HepG2 (cell line): ENCODE data around the gene FAM228B. TPM values are rescaled to one million over a fixed set of nuclear protein-coding genes. Genes with fewer than 3 reads are reported as not detected.

ENCODE experiments used
- ONECUT2 ChIP-seq: sonication (generic); formaldehyde crosslinking; IDR thresholded peaks from 2 replicates; pipeline ENCODE4 v1.4.0; 2020; ENCODE audit warnings: missing genetic modification reagents
- POLR2AphosphoS2 ChIP-seq: IDR thresholded peaks from 2 replicates; pipeline ENCODE4 v1.6.1; 2011; ENCODE audit warnings: low read depth, low read length, improper control_type of control experiment
- ZFP1 ChIP-seq: IDR thresholded peaks from 2 replicates; pipeline ENCODE4 v1.6.1; 2016
- ZNF232 ChIP-seq: sonication (generic); formaldehyde crosslinking; IDR thresholded peaks from 2 replicates; pipeline ENCODE4 v1.4.0; 2020; ENCODE audit warnings: missing genetic modification reagents, borderline replicate concordance
- polyA plus RNA-seq, 8 experiments: library from polyadenylated mRNA; depleted of rRNA in 3 of 8; stranded (reverse) in 7 of 8; unstranded in 1 of 8; fragments of >200 nt; fragmentation: Illumina TruSeq in 4 of 8; extraction: Trizol in 4 of 8; gene quantifications; 2 replicates each; pipeline versions ENCODE4 v1.2.1 to v1.2.3, GENCODE V29; 2011 to 2016; ENCODE audit warnings: low read depth in 4 of 8, missing spikeins in 1 of 8, mixed read lengths in 1 of 8; ENCODE audit not compliant: insufficient read depth in 1 of 8
- total RNA-seq, 5 experiments: library from RNA; depleted of rRNA; stranded (reverse); fragments of >200 nt; fragmentation: Illumina TruSeq; extraction: Trizol; gene quantifications; 2 replicates each; pipeline ENCODE4 v1.2.3, GENCODE V29; 2016; ENCODE audit warnings: low read depth in 1 of 5
- TF ChIP-seq, protein P1 (sequence below): sonication (generic); formaldehyde crosslinking; IDR thresholded peaks from 2 replicates; pipeline ENCODE4 v1.5.0; 2020; ENCODE audit warnings: missing genetic modification reagents
- TF ChIP-seq, protein P2 (sequence below): sonication (generic); formaldehyde crosslinking; IDR thresholded peaks from 2 replicates; pipeline ENCODE4 v1.5.0; 2020; ENCODE audit warnings: mild to moderate bottlenecking, missing genetic modification reagents
- TF ChIP-seq, protein P3 (sequence below): sonication (generic); formaldehyde crosslinking; IDR thresholded peaks from one replicate; pipeline ENCODE4 v1.5.1; 2020; ENCODE audit warnings: mild to moderate bottlenecking, missing genetic modification reagents; ENCODE audit errors: not compliant biosample characterization
- TF ChIP-seq, protein P4 (sequence below): sonication (generic); formaldehyde crosslinking; IDR thresholded peaks from 2 replicates; pipeline ENCODE4 v1.4.0; 2020; ENCODE audit warnings: mild to moderate bottlenecking, missing genetic modification reagents
- TF ChIP-seq, protein P5 (sequence below): sonication (generic); formaldehyde crosslinking; IDR thresholded peaks from 2 replicates; pipeline ENCODE4 v1.8.1; 2023; ENCODE audit warnings: mild to moderate bottlenecking, inconsistent platforms, moderate library complexity, missing genetic modification reagents, borderline replicate concordance

Gene FAM228B
- total and polyA plus RNA-seq, 2 of the 13 experiments (the other 11 are each of a cell fraction or from before 2014, with no cell fraction given) = 0.79 to 1.1 TPM

DNA sequence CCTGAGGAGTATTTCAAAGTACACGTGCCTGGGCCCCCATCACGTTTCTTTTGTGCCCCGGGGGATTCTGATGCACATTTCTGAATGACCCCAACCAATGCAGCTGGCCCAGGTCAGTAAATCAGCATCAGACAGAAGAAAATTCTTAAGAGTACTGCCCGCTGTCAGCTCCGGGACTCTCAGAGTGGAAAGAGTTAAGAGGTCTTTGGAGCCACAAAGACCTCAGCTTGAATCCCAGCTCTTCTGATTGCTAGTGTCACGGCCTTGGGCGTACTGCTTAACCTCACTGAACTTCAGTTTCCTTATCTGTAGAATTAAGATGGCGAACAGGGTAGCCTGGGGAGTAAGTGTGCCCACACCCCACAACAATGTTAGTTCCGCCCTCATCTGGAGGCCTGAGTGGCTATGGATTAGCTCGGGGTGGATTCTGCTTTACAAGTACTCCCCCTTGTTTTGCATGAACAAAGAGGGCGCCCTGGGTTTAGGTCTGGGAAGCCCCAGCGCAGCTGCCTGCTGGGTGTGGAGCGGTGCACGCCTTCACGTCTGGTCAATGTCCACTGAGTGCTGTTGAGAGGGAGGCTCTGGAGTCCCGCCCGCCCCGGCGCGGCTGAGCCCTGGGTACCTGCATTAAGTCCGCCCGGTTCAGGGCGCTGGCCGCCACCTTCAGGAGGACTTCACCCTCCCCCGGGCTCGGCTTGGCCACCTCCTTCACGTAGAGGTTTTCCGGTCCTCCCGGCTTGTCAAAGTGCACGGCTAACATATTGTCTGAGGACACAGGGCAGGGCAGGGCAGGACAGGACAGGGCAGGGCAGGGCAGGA, 39.5 kb upstream of the FAM228B start (continued):
- TF ChIP-seq, protein P1, sequence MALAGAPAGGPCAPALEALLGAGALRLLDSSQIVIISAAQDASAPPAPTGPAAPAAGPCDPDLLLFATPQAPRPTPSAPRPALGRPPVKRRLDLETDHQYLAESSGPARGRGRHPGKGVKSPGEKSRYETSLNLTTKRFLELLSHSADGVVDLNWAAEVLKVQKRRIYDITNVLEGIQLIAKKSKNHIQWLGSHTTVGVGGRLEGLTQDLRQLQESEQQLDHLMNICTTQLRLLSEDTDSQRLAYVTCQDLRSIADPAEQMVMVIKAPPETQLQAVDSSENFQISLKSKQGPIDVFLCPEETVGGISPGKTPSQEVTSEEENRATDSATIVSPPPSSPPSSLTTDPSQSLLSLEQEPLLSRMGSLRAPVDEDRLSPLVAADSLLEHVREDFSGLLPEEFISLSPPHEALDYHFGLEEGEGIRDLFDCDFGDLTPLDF (CRISPR knock-in tag) = peak; percentile 43; the same call in 1 of the 2 replicates
- TF ChIP-seq, protein P2, sequence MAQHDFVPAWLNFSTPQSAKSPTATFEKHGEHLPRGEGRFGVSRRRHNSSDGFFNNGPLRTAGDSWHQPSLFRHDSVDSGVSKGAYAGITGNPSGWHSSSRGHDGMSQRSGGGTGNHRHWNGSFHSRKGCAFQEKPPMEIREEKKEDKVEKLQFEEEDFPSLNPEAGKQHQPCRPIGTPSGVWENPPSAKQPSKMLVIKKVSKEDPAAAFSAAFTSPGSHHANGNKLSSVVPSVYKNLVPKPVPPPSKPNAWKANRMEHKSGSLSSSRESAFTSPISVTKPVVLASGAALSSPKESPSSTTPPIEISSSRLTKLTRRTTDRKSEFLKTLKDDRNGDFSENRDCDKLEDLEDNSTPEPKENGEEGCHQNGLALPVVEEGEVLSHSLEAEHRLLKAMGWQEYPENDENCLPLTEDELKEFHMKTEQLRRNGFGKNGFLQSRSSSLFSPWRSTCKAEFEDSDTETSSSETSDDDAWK = no peak
- TF ChIP-seq ZNF232 (CRISPR knock-in tag) (peak; percentile 73; the same call in 1 of the 2 replicates), ZFP1 (no peak; the same call in 1 of the 2 replicates), POLR2AphosphoS2 (no peak), ONECUT2 (no peak)
- TF ChIP-seq, protein P3, sequence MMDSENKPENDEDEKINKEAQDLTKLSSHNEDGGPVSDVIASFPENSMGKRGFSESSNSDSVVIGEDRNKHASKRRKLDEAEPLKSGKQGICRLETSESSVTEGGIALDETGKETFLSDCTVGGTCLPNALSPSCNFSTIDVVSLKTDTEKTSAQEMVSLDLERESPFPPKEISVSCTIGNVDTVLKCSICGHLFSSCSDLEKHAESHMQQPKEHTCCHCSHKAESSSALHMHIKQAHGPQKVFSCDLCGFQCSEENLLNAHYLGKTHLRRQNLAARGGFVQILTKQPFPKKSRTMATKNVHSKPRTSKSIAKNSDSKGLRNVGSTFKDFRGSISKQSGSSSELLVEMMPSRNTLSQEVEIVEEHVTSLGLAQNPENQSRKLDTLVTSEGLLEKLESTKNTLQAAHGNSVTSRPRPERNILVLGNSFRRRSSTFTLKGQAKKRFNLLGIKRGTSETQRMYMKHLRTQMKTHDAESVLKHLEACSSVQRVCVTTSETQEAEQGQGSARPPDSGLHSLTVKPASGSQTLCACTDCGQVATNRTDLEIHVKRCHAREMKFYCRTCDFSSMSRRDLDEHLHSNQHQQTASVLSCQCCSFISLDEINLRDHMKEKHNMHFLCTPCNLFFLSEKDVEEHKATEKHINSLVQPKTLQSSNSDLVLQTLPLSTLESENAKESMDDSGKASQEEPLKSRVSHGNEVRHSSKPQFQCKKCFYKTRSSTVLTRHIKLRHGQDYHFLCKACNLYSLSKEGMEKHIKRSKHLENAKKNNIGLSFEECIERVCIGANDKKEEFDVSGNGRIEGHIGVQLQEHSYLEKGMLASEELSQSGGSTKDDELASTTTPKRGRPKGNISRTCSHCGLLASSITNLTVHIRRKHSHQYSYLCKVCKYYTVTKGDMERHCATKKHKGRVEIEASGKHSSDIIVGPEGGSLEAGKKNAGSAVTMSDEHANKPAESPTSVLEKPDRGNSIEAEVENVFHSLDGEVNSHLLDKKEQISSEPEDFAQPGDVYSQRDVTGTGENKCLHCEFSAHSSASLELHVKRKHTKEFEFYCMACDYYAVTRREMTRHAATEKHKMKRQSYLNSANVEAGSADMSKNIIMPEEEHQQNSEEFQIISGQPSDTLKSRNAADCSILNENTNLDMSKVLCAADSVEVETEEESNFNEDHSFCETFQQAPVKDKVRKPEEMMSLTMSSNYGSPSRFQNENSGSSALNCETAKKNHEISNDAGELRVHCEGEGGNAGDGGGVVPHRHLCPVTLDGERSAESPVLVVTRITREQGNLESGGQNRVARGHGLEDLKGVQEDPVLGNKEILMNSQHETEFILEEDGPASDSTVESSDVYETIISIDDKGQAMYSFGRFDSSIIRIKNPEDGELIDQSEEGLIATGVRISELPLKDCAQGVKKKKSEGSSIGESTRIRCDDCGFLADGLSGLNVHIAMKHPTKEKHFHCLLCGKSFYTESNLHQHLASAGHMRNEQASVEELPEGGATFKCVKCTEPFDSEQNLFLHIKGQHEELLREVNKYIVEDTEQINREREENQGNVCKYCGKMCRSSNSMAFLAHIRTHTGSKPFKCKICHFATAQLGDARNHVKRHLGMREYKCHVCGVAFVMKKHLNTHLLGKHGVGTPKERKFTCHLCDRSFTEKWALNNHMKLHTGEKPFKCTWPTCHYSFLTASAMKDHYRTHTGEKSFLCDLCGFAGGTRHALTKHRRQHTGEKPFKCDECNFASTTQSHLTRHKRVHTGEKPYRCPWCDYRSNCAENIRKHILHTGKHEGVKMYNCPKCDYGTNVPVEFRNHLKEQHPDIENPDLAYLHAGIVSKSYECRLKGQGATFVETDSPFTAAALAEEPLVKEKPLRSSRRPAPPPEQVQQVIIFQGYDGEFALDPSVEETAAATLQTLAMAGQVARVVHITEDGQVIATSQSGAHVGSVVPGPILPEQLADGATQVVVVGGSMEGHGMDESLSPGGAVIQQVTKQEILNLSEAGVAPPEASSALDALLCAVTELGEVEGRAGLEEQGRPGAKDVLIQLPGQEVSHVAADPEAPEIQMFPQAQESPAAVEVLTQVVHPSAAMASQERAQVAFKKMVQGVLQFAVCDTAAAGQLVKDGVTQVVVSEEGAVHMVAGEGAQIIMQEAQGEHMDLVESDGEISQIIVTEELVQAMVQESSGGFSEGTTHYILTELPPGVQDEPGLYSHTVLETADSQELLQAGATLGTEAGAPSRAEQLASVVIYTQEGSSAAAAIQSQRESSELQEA (CRISPR knock-in tag) = peak; percentile 96
- TF ChIP-seq, protein P4, sequence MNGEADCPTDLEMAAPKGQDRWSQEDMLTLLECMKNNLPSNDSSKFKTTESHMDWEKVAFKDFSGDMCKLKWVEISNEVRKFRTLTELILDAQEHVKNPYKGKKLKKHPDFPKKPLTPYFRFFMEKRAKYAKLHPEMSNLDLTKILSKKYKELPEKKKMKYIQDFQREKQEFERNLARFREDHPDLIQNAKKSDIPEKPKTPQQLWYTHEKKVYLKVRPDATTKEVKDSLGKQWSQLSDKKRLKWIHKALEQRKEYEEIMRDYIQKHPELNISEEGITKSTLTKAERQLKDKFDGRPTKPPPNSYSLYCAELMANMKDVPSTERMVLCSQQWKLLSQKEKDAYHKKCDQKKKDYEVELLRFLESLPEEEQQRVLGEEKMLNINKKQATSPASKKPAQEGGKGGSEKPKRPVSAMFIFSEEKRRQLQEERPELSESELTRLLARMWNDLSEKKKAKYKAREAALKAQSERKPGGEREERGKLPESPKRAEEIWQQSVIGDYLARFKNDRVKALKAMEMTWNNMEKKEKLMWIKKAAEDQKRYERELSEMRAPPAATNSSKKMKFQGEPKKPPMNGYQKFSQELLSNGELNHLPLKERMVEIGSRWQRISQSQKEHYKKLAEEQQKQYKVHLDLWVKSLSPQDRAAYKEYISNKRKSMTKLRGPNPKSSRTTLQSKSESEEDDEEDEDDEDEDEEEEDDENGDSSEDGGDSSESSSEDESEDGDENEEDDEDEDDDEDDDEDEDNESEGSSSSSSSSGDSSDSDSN (CRISPR knock-in tag) = no peak; the same call in 1 of the 2 replicates
- TF ChIP-seq, protein P5, sequence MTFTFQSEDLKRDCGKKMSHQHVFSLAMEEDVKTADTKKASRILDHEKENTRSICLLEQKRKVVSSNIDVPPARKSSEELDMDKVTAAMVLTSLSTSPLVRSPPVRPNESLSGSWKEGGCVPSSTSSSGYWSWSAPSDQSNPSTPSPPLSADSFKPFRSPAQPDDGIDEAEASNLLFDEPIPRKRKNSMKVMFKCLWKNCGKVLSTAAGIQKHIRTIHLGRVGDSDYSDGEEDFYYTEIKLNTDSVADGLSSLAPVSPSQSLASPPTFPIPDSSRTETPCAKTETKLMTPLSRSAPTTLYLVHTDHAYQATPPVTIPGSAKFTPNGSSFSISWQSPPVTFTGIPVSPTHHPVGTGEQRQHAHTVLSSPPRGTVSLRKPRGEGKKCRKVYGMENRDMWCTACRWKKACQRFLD = peak; percentile 98
